H1 (cell line): ENCODE data around the gene PFKFB3. TPM values are rescaled to one million over a fixed set of nuclear protein-coding genes. Genes with fewer than 3 reads are reported as not detected.

Experiments used
- CHD7 ChIP-seq: fragments of 300-600 bp; sonication (generic); IDR thresholded peaks from 2 replicates; pipeline ENCODE4 v1.7.1; 2012; ENCODE audit warnings: low read length, moderate library complexity, mild to moderate bottlenecking, inconsistent platforms; ENCODE audit not compliant: insufficient replicate concordance
- CTBP2 ChIP-seq: IDR thresholded peaks from 2 replicates; pipeline ENCODE4 v1.7.0; 2011; ENCODE audit warnings: borderline replicate concordance, mild to moderate bottlenecking, moderate library complexity, mixed read lengths, low read length; ENCODE audit not compliant: insufficient read depth, insufficient read length
- GABPA ChIP-seq: IDR thresholded peaks from 2 replicates; pipeline ENCODE4 v1.6.1; 2011; ENCODE audit warnings: mild to moderate bottlenecking, low read length, moderate library complexity, borderline replicate concordance; ENCODE audit not compliant: insufficient read depth
- SP1 ChIP-seq: IDR thresholded peaks from 2 replicates; pipeline ENCODE4 v1.6.1; 2011; ENCODE audit warnings: low read depth, low read length
- TAF7 ChIP-seq: optimal IDR thresholded peaks from 2 replicates; pipeline ENCODE3; 2011; ENCODE audit warnings: low read depth, mild to moderate bottlenecking, inconsistent platforms, low read length, moderate library complexity, borderline replicate concordance
- TBP ChIP-seq: IDR thresholded peaks from 2 replicates; pipeline ENCODE4 v1.6.1; 2011; ENCODE audit warnings: low read depth, low read length, improper control_type of control experiment
- polyA plus RNA-seq, 7 experiments: library from polyadenylated mRNA; depleted of rRNA in 3 of 7; stranded (reverse) in 5 of 7; unstranded in 2 of 7; fragments of >200 nt in 5 of 7; fragments of 200-250 nt in 2 of 7; gene quantifications; 1 replicate in 5 of 7; 2 replicates in 1 of 7; 4 replicates in 1 of 7; pipeline versions ENCODE4 v1.2.1 to v1.2.3, GENCODE V29; 2011 to 2013; ENCODE audit warnings: missing spikeins in 2 of 7, mixed read lengths in 2 of 7
- total RNA-seq: library from RNA; stranded (reverse); fragmentation: NEBNext Ultra II Directional; extraction: Animal tissue kit (Norgen Biotek cat#: 25700); gene quantifications from 2 replicates; pipeline ENCODE4 v1.2.1, GENCODE V29; 2021

Gene PFKFB3
- total and polyA plus RNA-seq, 2 of the 8 experiments (the other 6 are each of a cell fraction or from before 2014, with no cell fraction given) = 15.6 to 32.0 TPM

GRCh38 chr10:6194311-6194710, 8.4 kb upstream of the PFKFB3 start (continued):
- no peak for TF ChIP-seq TAF7
- TF ChIP-seq CHD7 = no peak
- TF ChIP-seq TBP = no peak
- no peak for TF ChIP-seq SP1
- TF ChIP-seq GABPA = no peak
- no peak for TF ChIP-seq CTBP2
- TF ChIP-seq, all 59 proteins: peak for 0
